Measurements from ENCODE around the gene FLNC.

The FLNC gene

GRCh38 chr7:128801003-128801402 is 29.2 kb upstream of the FLNC start:
- in situ Hi-C loops (cut with MboI; ENCODE audit: low pct_unique_long_range_greater_than_20kb, low sequenced_read_pairs, unreplicated experiment), result no loop called here
- no peak for DNase-seq (ENCODE audit: low spot score)
- no peak for TF ChIP-seq CTCF (IDR thresholded peaks at IDR 0.05; ENCODE audit: extremely low read depth, insufficient read depth, missing control alignments)

GRCh38 chr7:128801667-128802418 is 28.4 kb upstream of the FLNC start:
- no peak for DNase-seq (ENCODE audit: low spot score)
- in situ Hi-C loops (cut with MboI; ENCODE audit: low pct_unique_long_range_greater_than_20kb, low sequenced_read_pairs, unreplicated experiment), result no loop called here
- no peak for TF ChIP-seq CTCF (IDR thresholded peaks at IDR 0.05; ENCODE audit: extremely low read depth, insufficient read depth, missing control alignments)

GRCh38 chr7:128804484-128804883 is 25.7 kb upstream of the FLNC start:
- DNase-seq (ENCODE audit: low spot score), result no peak
- in situ Hi-C loops (cut with MboI; ENCODE audit: low pct_unique_long_range_greater_than_20kb, low sequenced_read_pairs, unreplicated experiment), result no loop called here
- TF ChIP-seq CTCF (IDR thresholded peaks at IDR 0.05; ENCODE audit: extremely low read depth, insufficient read depth, missing control alignments), result no peak

GRCh38 chr7:128805225-128805624 is 25.0 kb upstream of the FLNC start:
- no peak for DNase-seq (ENCODE audit: low spot score)
- in situ Hi-C loops (cut with MboI; ENCODE audit: low pct_unique_long_range_greater_than_20kb, low sequenced_read_pairs, unreplicated experiment), result no loop called here
- TF ChIP-seq CTCF (IDR thresholded peaks at IDR 0.05; ENCODE audit: extremely low read depth, insufficient read depth, missing control alignments), result no peak

GRCh38 chr7:128807191-128807590 is 23.0 kb upstream of the FLNC start:
- TF ChIP-seq CTCF (IDR thresholded peaks at IDR 0.05; ENCODE audit: extremely low read depth, insufficient read depth, missing control alignments), result no peak
- in situ Hi-C loops (cut with MboI; ENCODE audit: low pct_unique_long_range_greater_than_20kb, low sequenced_read_pairs, unreplicated experiment), result no loop called here

GRCh38 chr7:128809363-128809762 is 20.8 kb upstream of the FLNC start:
- no peak for DNase-seq (ENCODE audit: low spot score)
- no peak for TF ChIP-seq CTCF (IDR thresholded peaks at IDR 0.05; ENCODE audit: extremely low read depth, insufficient read depth, missing control alignments)
- in situ Hi-C loops (cut with MboI; ENCODE audit: low pct_unique_long_range_greater_than_20kb, low sequenced_read_pairs, unreplicated experiment), result no loop called here

More at GRCh38 chr7:128807191-128807590, 23.0 kb upstream of the FLNC start:
- DNase-seq (ENCODE audit: low spot score), result no peak

Data from GM13977 (cell line).